GM21526 (cell line): Measurements from ENCODE around the gene ZNF382.

ENCODE experiments used
- ATAC-seq: cut with Tn5 transposase; IDR thresholded peaks from one replicate; pipeline ENCODE4 v1.9.1; 2021; ENCODE audit warnings: moderate library complexity; ENCODE audit not compliant: unreplicated experiment, low FRiP score

ZNF382 gene

DNA sequence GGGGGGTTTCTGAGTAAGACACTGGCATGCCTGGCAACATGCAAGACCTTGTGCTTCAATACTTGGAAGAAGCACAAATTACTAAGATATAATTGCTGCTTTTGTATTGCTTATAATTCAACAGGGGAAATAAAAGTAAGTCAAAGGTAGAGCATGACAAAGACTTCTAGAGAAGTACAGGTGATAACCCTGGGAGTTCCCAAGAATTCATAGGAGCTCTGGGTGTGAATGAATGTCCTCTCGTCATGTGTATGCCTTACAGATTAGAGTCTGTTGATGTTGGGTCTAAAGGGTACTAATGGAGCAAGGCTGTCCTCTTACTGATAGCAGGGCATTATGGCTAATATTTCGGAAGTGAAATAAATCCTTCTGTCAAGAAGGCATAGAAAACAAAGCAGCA lies 69.1 kb downstream of the ZNF382 start:
- ATAC-seq = no peak

DNA sequence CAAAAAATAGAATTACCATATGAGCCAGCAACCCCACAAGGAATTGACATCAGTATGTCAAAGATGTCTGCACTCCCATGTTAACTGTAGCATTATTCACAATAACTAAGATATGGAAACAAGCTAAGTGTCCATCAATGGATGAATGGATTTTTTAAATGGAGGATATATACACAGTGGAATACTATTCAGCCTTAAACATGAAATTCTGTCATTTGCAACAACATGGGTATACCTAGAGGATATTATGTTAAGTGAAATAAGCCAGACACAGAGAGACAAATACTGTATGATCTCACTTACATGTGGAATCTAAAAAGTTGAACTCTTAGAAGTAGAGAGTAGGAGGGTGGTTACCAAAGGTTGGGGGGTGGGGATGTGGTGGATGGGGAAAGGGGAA lies 74.3 kb downstream of the ZNF382 start:
- no peak for ATAC-seq
